ENCODE results near the gene TP63. TPM values are rescaled to one million over a fixed set of nuclear protein-coding genes. Genes with fewer than 3 reads are reported as not detected.

TP63 gene
- total RNA-seq, result not detected in 2 replicates

GRCh38 chr3:189631373-189631408 is at the start of gene TP63:
TP63 (plus strand) TSS chr3:189631389; CDS start chr3:189631516, 127 bp downstream.

Measured in myometrial cell (primary cell).